HG02798 (cell line): ENCODE results near the gene COL16A1.

ENCODE experiments used
- ATAC-seq: cut with Tn5 transposase; IDR thresholded peaks from one replicate; pipeline ENCODE4 v1.9.1; 2021; ENCODE audit warnings: mild to moderate bottlenecking; ENCODE audit not compliant: unreplicated experiment, poor library complexity

The COL16A1 gene

DNA sequence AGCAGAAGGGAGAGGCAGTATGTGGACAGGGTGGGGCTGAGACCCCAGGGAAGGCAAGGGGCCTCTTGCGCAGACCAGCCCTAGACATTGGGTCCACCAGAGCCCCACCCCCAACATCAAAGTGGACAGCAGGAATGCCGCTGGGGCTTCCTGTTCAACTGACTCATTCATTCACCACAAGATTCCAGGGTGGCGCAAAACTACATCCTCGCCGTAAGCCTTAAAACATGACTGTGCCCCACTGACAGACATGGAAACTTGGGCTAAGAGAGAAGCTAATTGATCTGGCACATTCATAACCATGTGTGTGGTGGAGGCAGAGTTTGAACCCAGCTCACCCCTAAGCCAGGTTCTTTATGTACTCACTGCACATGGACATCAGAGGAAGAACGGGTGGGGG, 14.0 kb downstream of the COL16A1 start:
- ATAC-seq = no peak

DNA sequence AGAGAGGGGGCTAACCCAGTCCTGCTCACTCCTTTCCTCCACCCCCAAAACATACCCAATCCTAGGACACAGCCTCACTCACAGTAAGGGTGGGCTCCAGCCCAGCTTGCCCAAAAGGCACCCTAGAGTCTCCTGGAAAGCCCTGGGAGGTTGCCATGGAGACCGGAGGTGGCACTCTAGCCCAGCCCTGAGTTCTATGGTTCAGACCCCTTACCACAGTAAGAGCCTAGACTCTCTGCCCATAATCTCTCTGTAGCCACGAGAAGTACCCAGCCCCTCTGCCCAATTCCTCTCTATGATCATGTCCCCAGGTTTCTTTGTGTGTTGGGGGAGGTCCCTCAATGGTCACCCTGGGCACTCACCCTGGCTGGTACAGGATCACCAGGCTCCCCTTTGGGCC, 14.4 kb downstream of the COL16A1 start:
- ATAC-seq = no peak

DNA sequence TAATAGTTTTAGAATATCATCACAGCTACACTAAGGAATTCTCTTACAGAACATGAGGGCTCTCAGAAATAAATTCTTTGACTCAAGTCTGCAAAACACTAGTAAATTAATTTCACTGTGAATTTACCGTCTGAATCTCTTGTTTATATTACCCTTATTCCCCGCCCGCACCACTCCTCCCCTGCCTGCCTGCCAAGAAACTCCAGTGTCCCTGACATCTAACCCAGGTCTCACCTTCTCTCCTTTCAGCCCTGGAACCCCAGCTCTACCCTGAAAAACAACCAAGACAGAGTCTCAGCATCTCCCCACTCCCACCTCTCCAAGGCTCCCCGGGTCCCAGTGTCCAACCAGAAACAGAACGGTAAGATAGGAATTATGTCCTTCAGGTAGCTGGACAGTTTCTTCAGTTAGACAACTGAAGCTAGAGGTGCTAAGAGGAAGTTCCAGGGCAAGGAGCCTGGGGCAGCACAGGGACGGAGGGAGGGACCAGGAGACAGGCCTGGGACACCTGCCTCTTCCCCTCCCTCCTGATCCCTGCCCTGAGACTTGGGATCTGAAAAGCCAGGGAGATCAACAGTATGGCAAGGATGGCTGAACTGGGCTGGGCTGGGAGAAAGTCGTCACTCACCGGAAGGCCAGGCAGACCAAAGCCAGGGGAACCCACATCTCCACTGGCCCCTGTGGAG, 15.4 kb downstream of the COL16A1 start:
- no peak for ATAC-seq

DNA sequence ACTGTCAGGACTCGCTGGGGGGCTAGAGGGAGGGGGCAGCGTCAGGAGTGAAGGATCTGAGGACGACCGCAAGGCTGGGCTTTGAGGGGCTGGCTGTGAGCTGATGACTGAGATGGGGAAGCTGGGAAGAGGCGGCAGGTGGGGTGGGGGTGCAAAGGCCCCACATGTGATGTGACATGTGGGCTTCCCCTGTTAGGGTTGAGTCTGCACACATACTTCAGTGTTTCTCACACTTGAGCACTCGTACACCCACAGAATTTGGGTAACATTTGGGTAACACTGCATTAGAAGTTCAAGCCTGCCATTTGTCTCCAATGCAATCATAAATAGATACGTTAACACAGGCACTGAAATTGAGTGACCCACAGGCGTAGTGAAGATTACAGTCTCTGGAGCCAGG, 16.2 kb downstream of the COL16A1 start:
- no peak for ATAC-seq

DNA sequence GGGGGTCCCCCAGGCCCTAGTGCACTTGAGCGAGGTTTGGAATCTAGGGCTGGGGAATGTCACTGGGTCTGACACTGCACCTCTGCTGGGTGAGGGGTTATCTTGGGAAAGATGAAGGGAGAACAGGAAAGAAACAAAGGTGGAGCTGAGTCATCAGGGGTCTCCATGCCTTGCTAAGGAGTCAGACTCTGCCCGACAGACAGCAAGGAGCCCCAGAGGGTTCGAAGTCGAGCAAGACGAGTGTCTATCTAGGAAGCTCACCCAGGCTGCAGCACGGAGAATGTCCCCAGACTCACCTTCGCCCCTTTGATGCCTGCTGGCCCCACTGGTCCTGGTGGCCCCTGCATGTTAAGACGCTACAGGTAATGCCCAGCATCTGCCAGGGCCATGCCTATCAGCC, 18.0 kb downstream of the COL16A1 start:
- no peak for ATAC-seq

DNA sequence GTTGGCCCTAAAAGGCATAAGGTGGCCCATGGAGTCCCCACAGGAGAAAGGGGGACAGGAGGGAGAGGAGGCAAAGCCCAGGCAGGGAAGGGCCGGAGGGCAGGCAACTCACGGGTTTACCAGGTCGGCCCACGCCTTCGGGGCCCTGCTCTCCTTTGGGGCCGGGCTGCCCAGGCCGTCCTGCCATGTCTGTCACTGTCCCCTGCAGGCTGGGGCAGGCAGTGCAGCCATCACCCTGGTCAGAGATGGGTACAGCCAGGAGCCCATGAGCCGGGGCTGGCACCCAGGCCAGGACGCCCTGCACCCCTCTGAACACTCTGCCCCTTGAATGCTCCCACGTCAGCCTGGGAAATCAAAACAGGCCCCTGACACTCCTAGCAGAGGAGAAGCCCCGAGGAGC, 19.8 kb downstream of the COL16A1 start:
- ATAC-seq = no peak

DNA sequence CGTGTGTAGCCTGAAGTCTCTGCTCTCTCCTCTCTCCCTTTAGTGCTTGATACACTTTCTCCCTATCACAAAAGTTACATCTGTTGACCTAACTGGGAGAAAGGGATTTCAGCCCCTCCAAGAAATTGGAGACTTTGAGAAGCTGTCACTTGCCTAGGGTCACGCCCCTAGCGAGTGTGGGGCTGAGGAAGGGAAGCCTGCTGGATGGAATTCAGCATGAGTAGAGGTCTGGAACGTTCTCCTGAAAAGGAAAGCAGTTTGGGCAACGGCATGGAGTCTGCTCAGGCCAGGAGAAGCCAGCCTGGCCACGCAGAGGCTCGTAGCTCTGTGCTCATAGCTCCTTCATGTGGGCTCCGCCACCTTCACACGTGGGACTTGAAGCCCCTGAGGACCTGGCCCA, 22.4 kb downstream of the COL16A1 start:
- no peak for ATAC-seq

DNA sequence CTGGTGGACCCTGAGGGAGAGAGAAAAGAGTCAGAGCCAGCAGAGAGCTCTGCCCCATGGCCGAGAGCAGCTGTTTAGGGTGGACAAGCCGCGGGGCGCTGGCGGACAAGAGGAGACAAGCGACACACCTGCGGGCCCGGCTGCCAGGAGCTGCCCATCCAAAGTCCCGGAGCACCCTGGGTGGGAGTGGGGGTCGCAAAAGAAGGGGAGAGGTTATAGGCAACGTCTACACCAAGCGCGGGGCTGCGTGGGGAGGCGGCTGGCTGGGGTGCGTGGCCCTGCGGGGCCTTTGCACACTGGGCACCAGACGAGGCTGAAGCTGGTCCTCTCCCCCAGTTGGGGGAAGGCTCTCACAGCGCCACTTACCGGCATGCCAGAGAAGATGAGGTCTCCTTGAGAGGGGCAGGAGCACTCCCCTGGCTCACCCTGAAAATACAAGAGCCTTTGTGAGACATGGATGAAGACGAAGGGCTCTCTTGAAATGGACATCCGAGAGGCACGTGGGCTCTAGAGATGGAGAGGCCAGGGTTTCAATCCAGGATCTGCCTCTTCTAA, 24.1 kb downstream of the COL16A1 start:
- ATAC-seq = no peak

DNA sequence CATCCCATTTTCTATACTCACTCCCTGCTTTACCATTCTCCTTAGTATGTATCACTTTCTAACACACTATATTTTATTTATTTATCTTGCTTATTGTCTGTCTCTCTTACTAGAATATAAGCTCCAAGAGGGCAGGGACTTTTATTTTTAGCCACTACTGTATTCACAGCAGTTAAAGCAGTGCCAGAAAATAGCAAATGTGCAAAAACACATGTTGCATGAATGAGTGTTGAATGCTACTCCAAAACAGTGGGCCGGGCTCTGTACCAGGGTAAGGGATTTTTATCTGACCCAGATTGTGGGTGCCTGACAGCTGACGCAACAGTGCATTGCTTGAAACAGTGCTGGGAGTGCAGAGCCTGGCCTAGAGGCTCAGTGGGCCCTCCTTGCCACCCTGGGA, 24.7 kb downstream of the COL16A1 start:
- no peak for ATAC-seq

DNA sequence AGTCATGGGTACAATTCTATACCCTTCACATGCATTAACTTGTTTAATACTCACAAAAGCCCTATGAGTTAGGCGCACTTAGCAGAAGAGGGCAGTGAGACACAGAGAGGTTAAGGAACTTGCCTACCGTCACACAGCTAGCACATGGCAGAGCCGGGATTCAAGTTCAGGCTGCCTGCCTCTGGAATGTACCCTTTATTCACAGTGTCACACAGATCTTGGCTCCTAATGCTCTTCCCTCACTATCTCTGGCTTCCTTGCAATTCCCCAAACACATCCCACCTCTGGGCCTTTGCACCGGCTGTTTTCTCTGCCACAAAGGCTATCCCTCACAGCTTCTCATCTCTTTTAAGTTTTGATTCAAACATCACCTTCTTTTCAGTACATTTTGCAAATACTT, 25.1 kb downstream of the COL16A1 start:
- no peak for ATAC-seq

DNA sequence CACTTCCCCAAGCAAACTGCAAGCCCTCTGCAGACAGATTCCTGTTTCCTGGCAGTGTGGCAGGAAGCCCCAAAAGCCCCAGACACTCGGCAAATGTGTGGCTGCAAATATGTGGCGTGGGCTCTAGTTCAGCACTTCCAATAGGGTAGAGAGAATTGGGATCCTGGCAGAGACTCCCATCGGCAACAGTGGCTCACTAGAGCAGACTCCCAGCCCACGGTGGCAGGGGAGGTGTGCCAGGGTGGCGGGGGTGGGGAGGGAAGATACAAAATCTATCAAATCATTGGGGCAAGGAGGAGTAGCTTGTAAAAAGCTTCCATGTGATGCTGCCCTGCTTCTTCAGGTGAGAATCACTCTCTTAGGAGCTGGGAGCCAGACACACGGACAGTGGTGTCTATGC, 25.9 kb downstream of the COL16A1 start:
- no peak for ATAC-seq

DNA sequence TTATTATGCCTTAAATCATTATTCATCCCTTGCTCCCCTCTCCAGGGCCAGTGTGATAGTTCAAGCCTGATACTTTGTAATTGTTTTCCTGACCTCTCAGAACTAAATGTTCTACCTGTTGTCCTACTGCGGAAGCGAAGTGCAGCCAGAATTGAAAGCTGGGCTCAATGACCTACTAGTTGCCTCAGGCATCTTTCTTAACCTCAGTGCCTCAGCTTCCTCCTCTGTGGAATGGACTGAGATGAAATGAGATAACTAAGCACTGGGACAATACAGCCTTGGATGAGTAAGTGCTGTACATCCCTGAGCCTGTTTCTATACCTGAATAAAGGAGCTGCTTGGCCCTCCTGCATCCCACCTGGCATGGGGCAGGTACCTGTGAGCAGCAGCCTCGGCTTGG, 26.4 kb downstream of the COL16A1 start:
- ATAC-seq = no peak

DNA sequence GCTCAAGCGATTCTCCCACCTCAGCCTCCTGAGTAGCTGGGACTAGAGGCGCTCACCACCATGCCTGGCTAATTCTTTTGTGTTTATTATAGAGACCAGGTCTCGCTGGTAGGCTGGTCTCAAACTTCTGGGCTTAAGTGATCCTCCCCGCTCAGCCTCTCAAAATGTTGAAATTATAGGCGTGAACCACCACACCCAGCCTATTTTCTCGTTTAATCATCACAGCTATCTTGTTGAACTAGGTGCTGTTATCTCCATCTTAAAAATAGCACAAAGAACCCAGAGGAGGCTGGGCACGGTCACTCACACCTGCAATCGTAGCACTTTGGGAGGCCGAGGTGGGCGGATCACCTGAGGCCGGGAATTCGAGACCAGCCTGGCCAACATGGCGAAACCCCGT, 28.1 kb downstream of the COL16A1 start:
- no peak for ATAC-seq

DNA sequence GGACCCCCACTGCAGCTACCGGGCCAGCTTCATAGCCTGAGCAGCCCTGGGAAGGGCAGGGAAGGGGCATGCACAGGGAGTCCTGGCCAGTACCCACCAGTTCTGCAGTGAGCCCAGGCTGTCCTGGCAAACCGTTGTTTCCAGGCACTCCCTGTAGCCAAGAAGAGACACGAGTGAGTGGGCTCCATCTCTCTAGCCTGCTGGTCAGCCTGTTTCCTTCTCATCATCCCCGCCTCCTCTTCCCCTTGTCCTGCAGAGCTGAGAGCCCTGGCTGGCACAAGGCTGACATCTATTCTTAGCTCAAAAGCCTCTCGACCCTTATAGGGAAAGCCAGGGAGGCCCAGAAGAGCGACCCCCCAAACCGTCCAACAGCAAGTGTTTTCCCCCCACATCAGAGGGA, 28.7 kb downstream of the COL16A1 start:
- ATAC-seq = no peak

DNA sequence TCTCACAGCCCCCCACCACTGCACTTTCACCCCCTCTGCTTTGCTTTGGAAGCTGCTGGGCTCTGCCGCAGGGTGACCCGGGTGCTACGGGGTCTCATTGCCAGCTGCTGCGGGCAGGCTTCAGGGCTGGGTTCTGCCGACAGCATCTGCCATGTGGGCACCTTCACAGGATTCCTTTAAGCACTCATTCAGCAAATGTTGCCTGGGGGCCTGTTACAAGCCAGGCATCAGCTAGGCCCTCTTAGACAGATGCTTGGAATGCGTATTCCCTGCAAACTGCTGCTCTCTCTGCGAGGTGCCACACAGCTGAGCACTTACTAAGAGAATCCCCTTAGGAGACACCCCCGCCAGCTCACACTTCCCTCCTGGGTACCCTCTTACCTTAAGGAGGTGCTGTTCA, 29.2 kb downstream of the COL16A1 start:
- ATAC-seq = no peak

DNA sequence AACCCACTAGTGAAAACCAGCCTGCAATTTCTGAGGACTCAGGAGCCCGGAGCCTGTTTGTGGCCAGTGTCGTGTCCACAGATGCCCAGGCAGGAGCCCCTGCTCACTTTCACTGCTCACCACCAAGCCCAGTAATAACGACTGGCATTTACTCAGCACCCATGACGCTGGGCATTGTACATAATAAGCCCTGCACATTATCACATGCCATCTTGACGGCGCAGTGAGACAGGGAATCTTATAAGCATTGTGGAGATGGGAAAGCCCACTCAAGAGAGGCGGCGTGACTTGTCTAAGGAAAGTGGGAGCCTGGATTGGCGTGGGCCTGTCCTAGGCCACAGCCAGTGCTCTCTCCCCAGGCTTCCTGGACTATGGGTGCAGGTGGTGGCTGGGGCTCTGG, 30.4 kb downstream of the COL16A1 start:
- ATAC-seq = no peak

DNA sequence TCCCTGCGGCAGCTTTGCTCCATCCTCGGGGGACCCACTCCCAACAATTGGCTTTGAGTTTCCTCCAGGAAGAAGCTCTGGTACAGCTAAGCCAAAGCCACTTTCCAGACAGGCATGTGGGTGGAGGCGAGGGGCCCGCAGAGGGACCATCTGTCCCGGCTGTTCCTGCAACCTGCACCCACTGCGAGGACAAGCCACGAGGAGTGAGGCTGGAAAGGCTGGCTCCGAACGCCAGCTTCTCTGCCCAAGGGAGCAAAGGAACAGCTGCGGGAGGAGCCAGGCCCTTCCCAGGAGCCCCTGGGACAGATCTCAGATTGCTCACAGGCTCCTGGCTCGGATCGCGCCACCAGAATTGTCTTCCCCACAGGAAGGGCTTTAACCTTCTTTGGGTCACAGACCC, 30.8 kb downstream of the COL16A1 start:
- ATAC-seq = no peak

DNA sequence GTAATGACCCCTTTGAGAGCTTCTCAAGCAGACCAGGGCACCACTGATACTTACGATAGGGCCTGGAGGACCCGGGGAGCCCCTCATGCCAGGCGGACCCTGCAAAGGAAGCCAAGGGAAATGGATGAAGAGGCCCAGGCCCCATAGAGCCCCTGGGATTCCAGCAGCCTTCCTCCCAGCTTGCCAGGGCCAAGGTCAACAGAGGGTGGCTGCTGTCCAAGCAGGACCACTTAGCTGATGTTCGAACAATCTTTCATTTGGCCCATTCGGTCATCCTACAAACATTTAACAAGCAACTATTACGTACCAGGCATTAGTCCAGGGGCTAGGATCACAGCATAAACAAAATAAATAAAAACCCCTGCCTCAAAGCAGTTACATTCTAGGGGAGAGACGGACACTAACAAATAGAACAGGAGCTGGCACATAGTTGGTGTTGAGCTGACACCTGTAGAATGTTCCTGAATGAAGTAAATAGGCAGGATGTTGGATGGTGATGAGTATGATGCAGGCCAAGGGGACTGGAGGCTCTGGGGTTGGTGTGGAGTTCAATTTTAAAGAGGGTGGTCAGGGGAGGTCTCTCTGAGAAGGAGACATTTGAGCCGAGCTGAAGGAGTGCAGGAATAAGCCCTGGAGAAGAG, 32.1 kb downstream of the COL16A1 start:
- no peak for ATAC-seq

DNA sequence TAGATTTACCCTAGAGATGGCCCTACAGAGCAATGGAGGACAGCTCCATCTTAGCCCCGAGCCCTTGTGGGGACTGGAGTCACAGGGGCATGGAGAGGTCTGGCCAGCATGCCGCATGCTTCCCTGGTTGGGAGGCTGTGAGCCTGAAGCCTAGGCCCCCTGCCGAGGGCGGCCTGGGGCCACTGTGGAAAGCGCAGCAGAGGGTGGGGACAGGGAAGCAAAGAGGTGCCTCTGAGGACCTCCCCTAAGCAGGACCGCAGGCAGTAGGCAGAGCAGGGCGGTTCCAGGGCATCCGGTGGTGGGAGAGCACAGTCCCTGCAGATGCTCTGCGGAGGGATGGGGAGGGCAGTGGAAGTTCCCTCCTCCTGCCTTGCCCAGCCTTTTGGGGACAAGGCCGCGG, 32.7 kb downstream of the COL16A1 start:
- no peak for ATAC-seq

DNA sequence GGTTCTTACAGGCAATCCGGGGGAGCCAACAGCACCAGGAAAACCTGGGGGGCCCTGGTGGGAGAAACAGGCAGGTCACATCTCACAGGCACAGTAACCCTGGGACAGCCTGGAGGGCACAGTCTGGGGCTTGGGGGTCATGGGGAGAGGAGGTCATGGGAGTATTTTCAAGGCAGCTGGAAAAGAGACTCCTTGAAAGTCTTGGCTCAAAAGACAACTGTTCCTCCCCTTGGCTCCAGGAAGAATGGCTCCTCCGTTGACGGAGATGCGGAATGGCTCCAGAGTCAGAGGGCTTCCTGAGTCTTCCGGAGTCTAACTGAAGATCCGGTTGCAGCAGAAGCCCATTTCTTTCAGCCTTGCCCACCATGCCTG, 33.2 kb downstream of the COL16A1 start:
- no peak for ATAC-seq

DNA sequence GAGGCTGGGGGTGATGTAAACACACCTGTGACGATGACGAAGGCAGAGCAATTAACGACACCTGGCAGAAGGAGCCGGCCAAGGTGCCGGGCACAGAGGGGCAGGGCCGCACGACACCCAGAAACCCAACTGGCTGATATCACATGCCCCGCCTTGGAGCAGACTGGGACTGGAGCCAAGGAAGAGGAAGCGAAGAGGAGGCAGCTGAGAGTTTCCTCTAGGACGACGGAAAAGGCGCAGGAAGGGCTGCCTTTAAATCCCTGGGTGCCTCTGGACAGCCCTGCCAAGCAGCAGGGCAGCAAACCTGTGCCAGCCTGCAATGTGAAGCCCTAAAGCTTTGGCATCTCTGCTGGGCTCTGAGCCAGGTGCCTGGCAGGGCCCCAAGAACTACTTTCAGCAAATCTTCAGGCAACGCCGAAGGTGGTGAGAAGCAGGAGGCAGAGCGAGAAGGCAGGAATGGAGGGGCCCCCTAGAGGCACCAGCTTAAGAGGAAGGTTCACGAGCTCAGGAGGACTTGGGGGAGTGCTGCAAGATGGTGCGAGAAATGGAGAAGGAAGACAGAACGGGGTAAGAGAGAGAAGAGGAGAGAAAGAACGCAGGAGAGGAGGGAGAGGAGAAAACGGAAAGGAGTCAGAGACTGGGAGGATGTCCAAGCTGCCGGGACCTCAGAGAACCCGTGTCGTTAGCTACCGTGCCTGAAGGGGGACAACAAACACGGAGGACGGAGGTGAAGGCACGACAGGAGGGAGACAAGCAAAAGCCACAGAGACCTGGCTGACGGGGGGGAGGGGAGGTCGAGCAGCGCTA, 33.8 kb downstream of the COL16A1 start:
- no peak for ATAC-seq
